ENCODE data around the gene IFT88. TPM values are rescaled to one million over a fixed set of nuclear protein-coding genes. Genes with fewer than 3 reads are reported as not detected.

IFT88 gene
- total and polyA plus RNA-seq, 9 of the 15 experiments (the other 6 are each of a cell fraction or from before 2014, with no cell fraction given), result 8.3 to 13.5 (median 10.0) TPM

- H3K27ac ChIP-seq (ENCODE audit: extremely low read depth, low read depth, low read length), result no peak overlapping the region
- H3K9me1 ChIP-seq (ENCODE audit: control insufficient read depth, insufficient read depth, low read length), result no peaks in the 10 kb centered on the region
- H3K9ac ChIP-seq (ENCODE audit: insufficient read depth in 1 of 2, low read depth in 2 of 2, low read length in 2 of 2), result no peak overlapping the region
- DNase-seq (ENCODE audit: extremely low read depth in 1 of 4, low spot score in 3 of 4), result no peak
- H3K4me2 ChIP-seq (ENCODE audit: insufficient read depth, low read length), result no peak overlapping the region
- no peaks in the 10 kb centered on the region for H3K79me2 ChIP-seq (ENCODE audit: control insufficient read depth, insufficient read depth, low read length)
- no peak for TF ChIP-seq ZNF696 (CRISPR knock-in tag; conservative IDR thresholded peaks at IDR 0.05)
- TF ChIP-seq ZNF668 (CRISPR knock-in tag; IDR thresholded peaks at IDR 0.05), result no peak
- TF ChIP-seq DPF2 (IDR thresholded peaks at IDR 0.05), result no peak
- TF ChIP-seq ZBTB34 (CRISPR knock-in tag; IDR thresholded peaks at IDR 0.05), result no peak
- no peak for TF ChIP-seq ILF3 (IDR thresholded peaks at IDR 0.05; ENCODE audit: borderline replicate concordance)
- TF ChIP-seq SRSF9 (IDR thresholded peaks at IDR 0.05; ENCODE audit: borderline replicate concordance, low read depth, low read length), result no peak
- TF ChIP-seq NR2C1 (IDR thresholded peaks at IDR 0.05), result no peak
- TF ChIP-seq NR2C1 (tag; IDR thresholded peaks at IDR 0.05), result no peak
- TF ChIP-seq THRB (CRISPR knock-in tag; conservative IDR thresholded peaks at IDR 0.05), result no peak
- TF ChIP-seq ATF3 (IDR thresholded peaks at IDR 0.05), result no peak
- no peak for TF ChIP-seq ATF3 (CRISPR knock-in tag; conservative IDR thresholded peaks at IDR 0.05)
- no peak for TF ChIP-seq NCOR1 (IDR thresholded peaks at IDR 0.05)
- TF ChIP-seq ARID1B (IDR thresholded peaks at IDR 0.05), result no peak
- no TSS peak for BruUV-seq (replicated peaks)
- no peak overlapping the region for H3K4me3 ChIP-seq
- no peak for FAIRE-seq
- in situ Hi-C loops (cut with MboI) (no loop called here), intact Hi-C loops (cut with micrococcal nuclease) (no loop called here)
- CTCF ChIA-PET (ENCODE audit: low intra/inter-chr PET ratio), result no interaction called here
- no peak for ATAC-seq
- H3K36me3 ChIP-seq (ENCODE audit: control insufficient read depth, insufficient read depth, low read length), result no peaks in the 10 kb centered on the region; the same call in 2 of the 3 replicates
- H4K20me1 ChIP-seq (replicated peaks; ENCODE audit: control insufficient read depth, insufficient read depth, low read length), result no peaks in the 10 kb centered on the region
- H3K4me1 ChIP-seq (replicated peaks in 1 of 2; ENCODE audit: control insufficient read depth in 2 of 2, insufficient read depth in 2 of 2, low read length in 2 of 2), result no peaks in the 10 kb centered on the region; a peak in 2 of 5 replicates
- 11% methylated on average over 1 of the region's 1 CpG for WGBS (ENCODE audit: insufficient coverage, low coverage, missing lambda C conversion rate)
- no peak overlapping the region for H2AFZ ChIP-seq (ENCODE audit: low read depth, low read length)
- H3K27me3 ChIP-seq (ENCODE audit: control insufficient read depth in 2 of 2, insufficient read depth in 2 of 2, low read length in 2 of 2), result no peaks in the 10 kb centered on the region
- POLR2A ChIA-PET, result no interaction called here
- H3K9me3 ChIP-seq (replicated peaks; ENCODE audit: control insufficient read depth, insufficient read depth, low read depth, low read length), result no peaks in the 10 kb centered on the region
Measured at GRCh38 chr13:20519875-20520274, 47.1 kb upstream of the IFT88 start.

All from K562 (cell line).